Left lung (tissue), 10 donors: ENCODE data around the gene H1-8. TPM values are rescaled to one million over a fixed set of nuclear protein-coding genes. Genes with fewer than 3 reads are reported as not detected.

Source experiments
- ATAC-seq: fragments of 200-7000 bp; cut with Tn5 transposase; one replicate; pipeline ENCODE4 v1.9.1; 2020; ENCODE audit warnings: moderate library complexity
- DNase-seq, 4 donors: peaks; one replicate each; pipeline ENCODE4 v3.0.0-alpha.2; 2013 to 2020
- H3K27ac ChIP-seq, 2 donors: fragments of 200-600 bp; sonication (generic) in 1 of 2; one replicate each; pipeline versions ENCODE4 v1.5.0 to v1.8.0; 2020 to 2021
- H3K27me3 ChIP-seq, 2 donors: fragments of 200-600 bp; sonication (generic) in 1 of 2; one replicate each; pipeline versions ENCODE4 v1.5.0 to v1.8.0; 2020 to 2021
- H3K36me3 ChIP-seq, 2 donors: fragments of 200-600 bp; sonication (generic) in 1 of 2; one replicate each; pipeline versions ENCODE4 v1.5.0 to v1.8.0; 2020 to 2021
- H3K4me1 ChIP-seq, 2 donors: fragments of 200-600 bp; one replicate each; pipeline ENCODE4 v1.8.0; 2021
- H3K4me3 ChIP-seq, 2 donors: fragments of 200-600 bp; sonication (generic) in 1 of 2; one replicate each; pipeline versions ENCODE4 v1.5.0 to v1.8.0; 2020 to 2021; ENCODE audit warnings: mild to moderate bottlenecking in 1 of 2
- H3K9me3 ChIP-seq, 2 donors: fragments of 200-600 bp; sonication (generic) in 1 of 2; one replicate each; pipeline versions ENCODE4 v1.5.0 to v1.8.0; 2020 to 2021
- CTCF ChIP-seq, 2 donors: fragments of 200-600 bp; sonication (generic) in 1 of 2; IDR thresholded peaks; one replicate each; pipeline versions ENCODE4 v1.5.0 to v1.8.0; 2021; ENCODE audit warnings: antibody characterized with exemption in 2 of 2
- intact Hi-C, 2 donors: fragments of 100-400 bp; cut with DNase I; formaldehyde crosslinking; loops; one replicate each; pipeline versions ENCODE4 v1.11.2 to v1.14.2; 2022
- polyA plus RNA-seq, 6 donors: library from polyadenylated mRNA; unstranded; fragments of 120-200 nt; gene quantifications; one replicate each; pipeline ENCODE4 v1.2.1, GENCODE V29; 2013; ENCODE audit not compliant: insufficient read length in 6 of 6
- total RNA-seq, 2 donors: library from RNA; stranded (reverse); fragmentation: NEBNext Ultra II Directional; extraction: Animal tissue kit (Norgen Biotek cat#: 25700); gene quantifications; one replicate each; pipeline ENCODE4 v1.2.1, GENCODE V29; 2021
- donor health status: DM: no; HTN: yes; CAD: no.
- donor health status: DM: no; HTN: no; CAD: no.

H1-8 gene
- total and polyA plus RNA-seq, 8 donors: not detected

- no peak for TF ChIP-seq CTCF (IDR thresholded peaks at IDR 0.05)
- Histone ChIP-seq H3K4me3 (no peak overlapping the region), H3K27me3 (no peaks in the 10 kb centered on the region), H3K4me1 (peaks cover 7 to 27% of the 10 kb centered on the region in 2 donors), H3K9me3 (no peaks in the 10 kb centered on the region), H3K36me3 (peaks cover 0 to 50% of the 10 kb centered on the region in 2 donors), H3K27ac (peak overlapping the region in 1 of 2 donors; percentile 67)
- DNase-seq: no peak
- intact Hi-C loops: no loop called here
- ATAC-seq: no peak
Measured at GRCh38 chr3:129500334-129500658, 42.7 kb upstream of the H1-8 start.

- H3K36me3 ChIP-seq: peaks cover 0 to 55% of the 10 kb centered on the region in 2 donors
- TF ChIP-seq CTCF (IDR thresholded peaks at IDR 0.05): no peak
- H3K9me3 ChIP-seq: no peaks in the 10 kb centered on the region
- no peak for DNase-seq
- peaks cover 4 to 22% of the 10 kb centered on the region in 2 donors for H3K4me1 ChIP-seq
- H3K27ac ChIP-seq: peak overlapping the region in 1 of 2 donors; percentile 25
- no peaks in the 10 kb centered on the region for H3K27me3 ChIP-seq
- no peak for ATAC-seq
- H3K4me3 ChIP-seq: no peak overlapping the region
- intact Hi-C loops: no loop called here
Measured at GRCh38 chr3:129501630-129502029, 41.3 kb upstream of the H1-8 start.

DNA sequence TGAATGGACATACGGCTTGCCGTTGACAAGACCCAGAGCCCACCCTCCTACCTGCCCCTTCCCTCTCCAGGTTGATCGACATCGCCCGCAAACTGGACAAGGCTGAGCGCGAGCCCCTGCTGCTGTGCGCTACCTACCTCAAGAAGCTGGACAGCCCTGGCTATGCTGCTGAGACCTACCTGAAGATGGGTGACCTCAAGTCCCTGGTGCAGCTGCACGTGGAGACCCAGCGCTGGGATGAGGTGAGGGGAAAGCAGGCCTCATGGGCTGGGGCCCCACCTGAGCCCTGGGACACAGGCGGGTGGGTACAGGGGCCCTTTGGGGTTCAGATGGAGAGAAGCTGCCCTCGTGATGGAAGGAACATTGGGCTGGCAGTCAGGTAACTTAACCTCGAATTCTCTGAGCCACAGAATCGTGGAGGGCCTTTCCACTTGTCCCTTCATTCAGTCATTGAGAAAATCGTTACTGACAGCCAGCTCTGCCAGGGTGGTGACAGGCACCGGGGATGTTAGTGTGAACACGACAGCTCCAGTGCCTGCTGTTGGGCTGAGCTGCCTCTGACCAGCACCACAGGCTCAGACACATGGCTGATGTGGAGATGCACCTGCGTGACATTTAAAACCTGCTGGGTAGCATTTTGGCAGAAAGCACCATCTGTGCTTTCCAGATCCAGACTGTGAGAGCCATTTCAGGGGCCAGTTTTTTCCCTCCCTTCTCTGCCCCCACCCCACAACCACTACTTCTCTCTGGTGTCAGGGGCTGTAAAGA is 40.1 kb upstream of the H1-8 start:
- H3K36me3 ChIP-seq: peaks cover 0 to 64% of the 10 kb centered on the region in 2 donors

DNA sequence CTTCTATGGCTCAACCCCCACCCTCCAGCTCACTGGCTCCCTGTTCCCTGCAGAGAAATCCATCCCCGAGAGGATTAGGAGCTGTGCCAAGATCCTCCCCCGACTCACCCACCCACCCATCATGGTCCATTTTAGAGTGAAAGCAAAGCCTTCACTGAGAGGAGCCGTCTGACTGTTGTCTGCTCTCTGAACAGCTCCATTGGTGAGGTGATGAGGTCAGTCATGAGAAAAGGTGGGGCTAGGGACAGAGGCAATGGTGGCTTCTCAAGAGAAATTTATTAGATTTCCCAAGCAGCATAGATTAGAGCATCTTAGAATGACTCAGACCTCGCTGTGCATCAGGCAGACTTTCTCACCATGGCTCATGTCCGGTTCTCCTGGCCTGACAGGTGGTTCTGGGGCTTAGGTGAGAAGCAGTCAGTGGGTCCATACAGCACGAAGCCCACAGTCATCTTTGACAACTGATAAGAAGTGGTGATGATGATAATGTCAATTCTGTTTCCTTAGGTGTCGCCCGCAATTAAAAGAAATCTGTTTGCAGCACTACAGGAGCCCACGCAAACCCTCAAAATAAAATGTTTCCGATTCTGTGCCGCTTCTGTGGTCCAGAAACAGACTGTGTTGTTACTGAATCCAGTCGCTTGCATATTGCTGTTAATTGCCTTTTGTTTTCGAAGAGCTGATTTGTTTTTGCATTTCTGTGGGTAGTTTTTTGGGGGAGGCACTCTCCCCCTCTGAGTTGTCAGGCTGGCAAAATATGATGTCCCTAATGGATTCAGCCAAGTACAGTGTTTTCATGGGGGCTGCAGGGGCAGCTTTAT is 39.3 kb upstream of the H1-8 start:
- DNase-seq: no peak
- Histone ChIP-seq H3K4me1 (peaks cover 0 to 21% of the 10 kb centered on the region in 2 donors), H3K36me3 (peaks cover 0 to 68% of the 10 kb centered on the region in 2 donors), H3K27me3 (no peaks in the 10 kb centered on the region), H3K27ac (no peak overlapping the region), H3K9me3 (no peaks in the 10 kb centered on the region), H3K4me3 (no peak overlapping the region)
- no peak for ATAC-seq
- intact Hi-C loops: no loop called here
- no peak for TF ChIP-seq CTCF (IDR thresholded peaks at IDR 0.05)

More for the DNA sequence above, 40.1 kb upstream of the H1-8 start:
- Histone ChIP-seq H3K4me3 (no peak overlapping the region), H3K27me3 (no peaks in the 10 kb centered on the region), H3K27ac (no peak overlapping the region), H3K4me1 (peaks cover 4 to 25% of the 10 kb centered on the region in 2 donors), H3K9me3 (no peaks in the 10 kb centered on the region)
- TF ChIP-seq CTCF (IDR thresholded peaks at IDR 0.05): no peak
- peak in 1 of 4 donors; percentile 57 for DNase-seq
- ATAC-seq: no peak
- intact Hi-C loops: no loop called here

DNA sequence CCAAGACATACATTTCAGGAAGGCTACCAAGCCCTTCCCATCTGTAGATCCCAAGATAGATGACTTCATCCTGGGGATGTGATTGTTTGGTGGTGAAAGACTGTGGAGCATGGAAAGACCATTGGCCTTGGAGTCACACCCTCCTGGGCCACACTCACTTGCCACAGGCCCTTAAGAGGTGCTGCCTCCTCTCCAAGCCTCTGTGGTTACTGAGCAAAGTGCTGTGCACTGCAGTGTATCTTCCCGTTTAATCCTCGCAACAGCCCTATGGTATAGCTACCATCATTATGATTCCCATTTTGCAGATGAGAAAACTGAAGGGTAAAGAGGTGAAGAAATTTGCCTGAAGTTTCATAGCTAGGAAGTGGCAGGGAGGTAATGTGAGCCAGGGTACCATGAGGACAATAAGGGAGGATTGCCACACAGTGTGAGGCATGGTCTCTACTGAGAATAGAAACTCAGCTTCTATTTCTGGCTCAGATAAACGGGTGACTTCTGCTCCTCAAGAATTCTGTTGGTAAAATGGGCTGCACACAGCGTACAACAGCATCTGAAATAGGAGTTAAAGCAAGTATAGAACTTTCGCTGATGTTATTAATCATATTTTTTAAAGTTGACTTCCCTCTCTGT is 38.4 kb upstream of the H1-8 start:
- no peaks in the 10 kb centered on the region for H3K27me3 ChIP-seq
- intact Hi-C loops: no loop called here
- ATAC-seq (no peak), DNase-seq (no peak)
- peaks cover 0 to 74% of the 10 kb centered on the region in 2 donors for H3K36me3 ChIP-seq
- no peaks in the 10 kb centered on the region for H3K9me3 ChIP-seq
- H3K4me1 ChIP-seq: peaks cover 0 to 13% of the 10 kb centered on the region in 2 donors
- no peak overlapping the region for H3K27ac ChIP-seq
- H3K4me3 ChIP-seq: no peak overlapping the region
- no peak for TF ChIP-seq CTCF (IDR thresholded peaks at IDR 0.05)
